ELF-1 (cell line): ENCODE data around the gene ACKR3.

Experiments used
- DNase-seq: peaks from one replicate; pipeline ENCODE4 v3.0.0-alpha.2; 2016; ENCODE audit warnings: low read depth, low spot score

Gene ACKR3

DNA sequence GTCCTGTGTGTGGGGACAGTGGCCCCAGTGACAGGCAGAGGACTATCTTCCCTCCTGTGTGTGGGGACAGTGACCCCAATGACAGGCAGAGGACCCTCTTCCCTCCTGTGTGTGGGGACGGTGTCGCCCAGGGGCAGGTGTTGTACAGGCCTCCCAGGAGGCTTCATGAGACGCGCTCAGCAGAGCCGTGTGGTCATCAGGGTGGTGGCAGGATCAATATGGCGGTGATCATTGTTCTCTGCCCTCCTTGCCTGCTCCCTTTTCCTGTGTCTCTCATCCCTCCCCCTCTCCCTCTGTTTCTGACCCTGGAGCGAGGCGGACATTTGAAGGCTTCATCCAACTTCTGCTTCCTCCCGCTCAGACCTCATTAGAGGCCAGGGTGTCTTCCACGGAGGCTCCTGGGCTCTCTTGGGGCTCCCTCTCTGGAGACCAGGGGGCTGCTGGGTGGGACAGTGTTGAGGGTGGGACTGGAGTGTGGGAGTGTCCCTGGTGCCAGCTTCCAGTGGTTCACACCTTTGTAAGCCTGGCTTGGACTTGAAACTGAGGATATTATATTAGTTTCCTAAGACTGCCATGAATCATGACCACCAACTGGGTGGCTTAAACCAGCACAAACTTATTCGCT is 59.5 kb downstream of the ACKR3 start:
- DNase-seq, result no peak

GRCh38 chr2:236629961-236630872 is 60.6 kb downstream of the ACKR3 start:
- DNase-seq, result no peak

DNA sequence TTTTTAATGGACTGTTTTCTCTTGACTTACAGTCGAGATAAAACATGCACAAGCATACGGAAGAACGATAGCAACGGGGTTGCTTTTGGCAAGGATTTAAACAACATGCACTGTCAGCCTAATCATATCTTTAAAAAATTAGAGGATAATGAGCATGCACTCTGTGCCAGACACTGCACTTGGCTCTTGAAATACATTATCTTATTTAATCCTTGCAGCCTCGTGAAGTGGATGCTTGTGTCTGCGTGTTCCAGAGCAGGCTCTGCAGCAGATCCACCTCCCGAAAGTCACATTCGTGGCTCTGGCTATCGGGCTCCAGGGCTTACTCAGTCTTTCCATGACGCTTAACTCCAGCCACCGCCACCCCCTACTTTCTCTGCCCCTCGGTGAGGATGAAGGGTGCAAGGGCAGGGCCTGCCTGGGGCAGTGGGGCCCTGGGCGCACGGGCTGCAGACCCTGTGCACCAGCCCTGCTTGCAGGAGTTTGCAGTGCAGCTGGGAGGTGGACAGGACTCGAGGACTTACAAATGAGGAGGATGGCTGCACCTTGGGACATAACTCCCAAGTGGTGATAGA is 61.7 kb downstream of the ACKR3 start:
- DNase-seq, result peak; percentile 30

DNA sequence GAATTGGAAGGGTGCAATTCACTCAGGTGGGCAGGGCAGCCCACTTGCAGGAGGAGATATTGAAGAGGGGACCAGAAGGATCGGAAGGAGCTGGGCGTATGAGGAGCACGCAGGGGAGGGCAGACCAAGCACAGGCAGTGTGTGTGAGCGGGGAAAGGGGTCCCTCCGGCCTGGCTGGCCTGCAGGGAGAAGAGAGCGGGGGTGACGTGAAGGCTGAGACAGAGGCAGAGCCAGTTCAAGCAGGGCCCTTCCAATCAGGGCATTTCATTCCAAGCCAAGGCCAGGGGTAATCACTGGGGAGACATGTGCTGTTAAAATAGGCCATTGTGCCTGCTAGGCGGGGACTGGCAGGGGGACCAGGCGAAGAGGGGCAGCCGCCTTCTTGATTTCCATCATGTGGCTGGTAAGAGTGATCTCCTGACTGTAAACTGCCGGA is 62.2 kb downstream of the ACKR3 start:
- no peak for DNase-seq
